ENCODE measurements around the gene TRIP12.

DNA sequence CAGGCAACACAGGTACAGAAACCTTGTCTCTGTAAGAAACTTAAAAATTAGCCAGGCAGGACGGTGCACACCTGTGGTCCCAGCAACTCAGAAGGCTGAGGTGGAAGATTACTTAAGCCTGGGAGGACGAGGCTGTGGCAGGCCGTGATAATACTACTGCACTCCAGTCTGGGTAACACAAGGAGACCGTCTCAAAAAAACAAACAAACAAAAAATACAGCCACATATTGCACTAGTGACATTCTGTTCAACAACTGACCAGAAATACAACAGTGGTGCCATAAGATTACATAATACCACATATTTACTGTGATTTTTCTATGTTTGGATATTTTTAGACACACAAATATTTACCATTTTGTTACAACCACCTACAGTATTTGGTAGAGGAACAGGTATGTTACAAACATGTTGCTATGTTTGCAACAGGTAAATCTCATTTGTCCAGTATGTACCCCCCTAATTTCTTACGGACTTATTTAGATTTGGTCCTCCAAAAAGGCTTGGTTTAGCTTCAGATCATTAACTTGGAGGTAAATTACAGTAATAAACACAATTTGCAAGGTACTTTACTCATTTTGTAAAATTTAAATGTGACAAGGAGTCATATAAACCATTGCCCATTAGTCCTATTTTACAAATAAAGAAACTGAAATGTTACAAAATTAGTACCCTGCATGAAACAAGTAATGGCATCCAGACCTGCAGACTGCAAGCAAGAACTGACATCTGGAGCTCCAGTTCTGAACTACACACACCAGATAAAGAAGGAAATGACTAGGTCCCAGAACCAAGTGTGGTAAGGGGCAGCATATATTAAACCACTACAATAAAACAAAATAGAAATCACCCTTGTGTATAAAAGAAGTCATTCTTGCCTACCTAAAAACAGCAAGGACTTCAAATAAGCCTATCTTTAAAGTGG lies 36.8 kb downstream of the TRIP12 start:
- TF ChIP-seq, protein P1, sequence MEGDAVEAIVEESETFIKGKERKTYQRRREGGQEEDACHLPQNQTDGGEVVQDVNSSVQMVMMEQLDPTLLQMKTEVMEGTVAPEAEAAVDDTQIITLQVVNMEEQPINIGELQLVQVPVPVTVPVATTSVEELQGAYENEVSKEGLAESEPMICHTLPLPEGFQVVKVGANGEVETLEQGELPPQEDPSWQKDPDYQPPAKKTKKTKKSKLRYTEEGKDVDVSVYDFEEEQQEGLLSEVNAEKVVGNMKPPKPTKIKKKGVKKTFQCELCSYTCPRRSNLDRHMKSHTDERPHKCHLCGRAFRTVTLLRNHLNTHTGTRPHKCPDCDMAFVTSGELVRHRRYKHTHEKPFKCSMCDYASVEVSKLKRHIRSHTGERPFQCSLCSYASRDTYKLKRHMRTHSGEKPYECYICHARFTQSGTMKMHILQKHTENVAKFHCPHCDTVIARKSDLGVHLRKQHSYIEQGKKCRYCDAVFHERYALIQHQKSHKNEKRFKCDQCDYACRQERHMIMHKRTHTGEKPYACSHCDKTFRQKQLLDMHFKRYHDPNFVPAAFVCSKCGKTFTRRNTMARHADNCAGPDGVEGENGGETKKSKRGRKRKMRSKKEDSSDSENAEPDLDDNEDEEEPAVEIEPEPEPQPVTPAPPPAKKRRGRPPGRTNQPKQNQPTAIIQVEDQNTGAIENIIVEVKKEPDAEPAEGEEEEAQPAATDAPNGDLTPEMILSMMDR (conservative IDR thresholded peaks at IDR 0.05; ENCODE audit: low read depth in 2 of 2): no peak
- TF ChIP-seq, protein P2, sequence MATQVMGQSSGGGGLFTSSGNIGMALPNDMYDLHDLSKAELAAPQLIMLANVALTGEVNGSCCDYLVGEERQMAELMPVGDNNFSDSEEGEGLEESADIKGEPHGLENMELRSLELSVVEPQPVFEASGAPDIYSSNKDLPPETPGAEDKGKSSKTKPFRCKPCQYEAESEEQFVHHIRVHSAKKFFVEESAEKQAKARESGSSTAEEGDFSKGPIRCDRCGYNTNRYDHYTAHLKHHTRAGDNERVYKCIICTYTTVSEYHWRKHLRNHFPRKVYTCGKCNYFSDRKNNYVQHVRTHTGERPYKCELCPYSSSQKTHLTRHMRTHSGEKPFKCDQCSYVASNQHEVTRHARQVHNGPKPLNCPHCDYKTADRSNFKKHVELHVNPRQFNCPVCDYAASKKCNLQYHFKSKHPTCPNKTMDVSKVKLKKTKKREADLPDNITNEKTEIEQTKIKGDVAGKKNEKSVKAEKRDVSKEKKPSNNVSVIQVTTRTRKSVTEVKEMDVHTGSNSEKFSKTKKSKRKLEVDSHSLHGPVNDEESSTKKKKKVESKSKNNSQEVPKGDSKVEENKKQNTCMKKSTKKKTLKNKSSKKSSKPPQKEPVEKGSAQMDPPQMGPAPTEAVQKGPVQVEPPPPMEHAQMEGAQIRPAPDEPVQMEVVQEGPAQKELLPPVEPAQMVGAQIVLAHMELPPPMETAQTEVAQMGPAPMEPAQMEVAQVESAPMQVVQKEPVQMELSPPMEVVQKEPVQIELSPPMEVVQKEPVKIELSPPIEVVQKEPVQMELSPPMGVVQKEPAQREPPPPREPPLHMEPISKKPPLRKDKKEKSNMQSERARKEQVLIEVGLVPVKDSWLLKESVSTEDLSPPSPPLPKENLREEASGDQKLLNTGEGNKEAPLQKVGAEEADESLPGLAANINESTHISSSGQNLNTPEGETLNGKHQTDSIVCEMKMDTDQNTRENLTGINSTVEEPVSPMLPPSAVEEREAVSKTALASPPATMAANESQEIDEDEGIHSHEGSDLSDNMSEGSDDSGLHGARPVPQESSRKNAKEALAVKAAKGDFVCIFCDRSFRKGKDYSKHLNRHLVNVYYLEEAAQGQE (IDR thresholded peaks at IDR 0.05; ENCODE audit: unreplicated experiment): no peak
- TF ChIP-seq POLR2AphosphoS5 (IDR thresholded peaks at IDR 0.05; ENCODE audit: low read depth) (no peak), EZH2 (IDR thresholded peaks at IDR 0.05; ENCODE audit: low read depth, unreplicated experiment) (no peak), STAT1 (IDR thresholded peaks at IDR 0.05; ENCODE audit: unreplicated experiment) (no peak)

Data from GM23338 (cell line).